Neural progenitor cell (in vitro differentiated cells): ENCODE results near the gene ZMYM4. TPM values are rescaled to one million over a fixed set of nuclear protein-coding genes. Genes with fewer than 3 reads are reported as not detected.

Experiments
- DNase-seq: peaks from one replicate; pipeline ENCODE4 v3.0.0-alpha.2; 2016; ENCODE audit warnings: low spot score
- H2AFZ ChIP-seq: fragments of 200-600 bp; sonication (generic); replicated peaks from 2 replicates; pipeline ENCODE4 v1.6.1; 2016; ENCODE audit warnings: antibody characterized with exemption
- H3F3A ChIP-seq: fragments of 200-600 bp; sonication (generic); 2 replicates; pipeline ENCODE4 v1.6.1; 2016; ENCODE audit warnings: antibody characterized with exemption, low read depth
- H3K27ac ChIP-seq: fragments of 200-600 bp; sonication (generic); 2 replicates; pipeline ENCODE4 v1.5.1; 2016; ENCODE audit warnings: mild to moderate bottlenecking
- H3K27me3 ChIP-seq: fragments of 200-600 bp; sonication (generic); 2 replicates; pipeline ENCODE4 v1.6.1; 2016; ENCODE audit warnings: mild to moderate bottlenecking, moderate library complexity
- H3K36me3 ChIP-seq: fragments of 200-600 bp; sonication (generic); 2 replicates; pipeline ENCODE4 v1.5.1; 2016
- H3K4me1 ChIP-seq: fragments of 200-600 bp; sonication (generic); 2 replicates; pipeline ENCODE4 v1.6.1; 2016; ENCODE audit warnings: mixed run types
- H3K4me2 ChIP-seq: fragments of 200-600 bp; sonication (generic); 2 replicates; pipeline ENCODE4 v1.6.1; 2016
- H3K4me3 ChIP-seq: fragments of 200-600 bp; sonication (generic); 2 replicates; pipeline ENCODE4 v1.5.1; 2016
- H3K79me2 ChIP-seq: fragments of 200-600 bp; sonication (generic); 2 replicates; pipeline ENCODE4 v1.6.1; 2016; ENCODE audit warnings: low read depth
- H3K9ac ChIP-seq: fragments of 200-600 bp; sonication (generic); 2 replicates; pipeline ENCODE4 v1.6.1; 2016
- H3K9me3 ChIP-seq: fragments of 200-600 bp; sonication (generic); 2 replicates; pipeline ENCODE4 v1.5.1; 2016; ENCODE audit warnings: low read depth
- H4K20me1 ChIP-seq: fragments of 200-600 bp; sonication (generic); 2 replicates; pipeline ENCODE4 v1.6.1; 2016; ENCODE audit warnings: low read depth
- H3K27ac Mint-ChIP-seq: 3 replicates; pipeline ENCODE4 v1.8.0; 2021; ENCODE audit warnings: mixed read lengths
- H3K27me3 Mint-ChIP-seq: 2 replicates; pipeline ENCODE4 v1.8.0; 2022; ENCODE audit warnings: low read depth, mild to moderate bottlenecking, inconsistent platforms, moderate library complexity, mixed read lengths; ENCODE audit not compliant: insufficient read depth
- H3K36me3 Mint-ChIP-seq: 3 replicates; pipeline ENCODE4 v1.8.0; 2021; ENCODE audit warnings: mixed read lengths
- H3K4me1 Mint-ChIP-seq: 3 replicates; pipeline ENCODE4 v1.8.0; 2021; ENCODE audit warnings: mixed read lengths
- H3K4me3 Mint-ChIP-seq: 3 replicates; pipeline ENCODE4 v1.8.0; 2021; ENCODE audit warnings: mild to moderate bottlenecking, moderate library complexity, mixed read lengths
- H3K9me3 Mint-ChIP-seq: 3 replicates; pipeline ENCODE4 v1.8.0; 2020; ENCODE audit warnings: mixed read lengths
- CTCF ChIP-seq: fragments of 200-600 bp; sonication (generic); IDR thresholded peaks from 2 replicates; pipeline ENCODE4 v1.5.1; 2017; ENCODE audit warnings: antibody characterized with exemption, mild to moderate bottlenecking
- EZH2 ChIP-seq: fragments of 200-600 bp; sonication (generic); IDR thresholded peaks from 2 replicates; pipeline ENCODE4 v1.6.1; 2017; ENCODE audit warnings: antibody characterized with exemption, mild to moderate bottlenecking, moderate library complexity
- EZH2phosphoT487 ChIP-seq: fragments of 200-600 bp; sonication (generic); IDR thresholded peaks from 2 replicates; pipeline ENCODE4 v1.6.1; 2017; ENCODE audit warnings: antibody characterized with exemption
- total RNA-seq: library from RNA; depleted of rRNA; stranded (reverse); fragments of >200 nt; gene quantifications from 2 replicates; pipeline ENCODE4 v1.2.3, GENCODE V29; 2015; ENCODE audit warnings: low replicate concordance

Gene ZMYM4
- total RNA-seq, 1 donor from 2014 or later: 106 TPM

- Histone ChIP-seq H3K9me3 (peaks cover 3% of the 10 kb centered on the region), H4K20me1 (peaks cover 19% of the 10 kb centered on the region), H3K27ac (no peak overlapping the region), H3K36me3 (peaks cover 6% of the 10 kb centered on the region), H3K4me2 (no peak overlapping the region), H3K4me1 (peaks cover 6% of the 10 kb centered on the region), H2AFZ (no peak overlapping the region), H3F3A (peaks cover 3% of the 10 kb centered on the region), H3K27me3 (no peaks in the 10 kb centered on the region), H3K79me2 (peaks cover 100% of the 10 kb centered on the region), H3K4me3 (no peak overlapping the region), H3K9ac (no peak overlapping the region)
- TF ChIP-seq EZH2: no peak
- TF ChIP-seq CTCF: no peak
- TF ChIP-seq EZH2phosphoT487: no peak
- Mint-ChIP-seq H3K4me3 (no peak overlapping the region), H3K27ac (no peak overlapping the region), H3K36me3 (peaks cover 72% of the 10 kb centered on the region), H3K4me1 (no peaks in the 10 kb centered on the region), H3K27me3 (no peaks in the 10 kb centered on the region), H3K9me3 (peaks cover 67% of the 10 kb centered on the region)
- DNase-seq: no peak
Measured at GRCh38 chr1:35281565-35281964, 13.1 kb downstream of the ZMYM4 start.

- Histone ChIP-seq H2AFZ (no peak overlapping the region), H4K20me1 (peaks cover 17% of the 10 kb centered on the region), H3K9ac (no peak overlapping the region), H3F3A (no peaks in the 10 kb centered on the region), H3K79me2 (peaks cover 100% of the 10 kb centered on the region), H3K27me3 (no peaks in the 10 kb centered on the region), H3K9me3 (peaks cover 3% of the 10 kb centered on the region), H3K27ac (no peak overlapping the region), H3K4me2 (no peak overlapping the region), H3K36me3 (peaks cover 6% of the 10 kb centered on the region), H3K4me3 (no peak overlapping the region), H3K4me1 (peaks cover under 1% of the 10 kb centered on the region)
- TF ChIP-seq EZH2 (no peak), EZH2phosphoT487 (no peak), CTCF (no peak)
- no peak overlapping the region for H3K4me3 Mint-ChIP-seq
- no peaks in the 10 kb centered on the region for H3K4me1 Mint-ChIP-seq
- H3K36me3 Mint-ChIP-seq: peaks cover 69% of the 10 kb centered on the region
- no peak overlapping the region for H3K27ac Mint-ChIP-seq
- DNase-seq: no peak
- peaks cover 63% of the 10 kb centered on the region for H3K9me3 Mint-ChIP-seq
- H3K27me3 Mint-ChIP-seq: no peaks in the 10 kb centered on the region
Measured at GRCh38 chr1:35282172-35282571, 13.7 kb downstream of the ZMYM4 start.

GRCh38 chr1:35284852-35285251 lies 16.3 kb downstream of the ZMYM4 start:
- Mint-ChIP-seq H3K36me3 (peaks cover 47% of the 10 kb centered on the region), H3K9me3 (peaks cover 38% of the 10 kb centered on the region), H3K4me1 (no peaks in the 10 kb centered on the region), H3K27ac (no peak overlapping the region), H3K4me3 (no peak overlapping the region), H3K27me3 (no peaks in the 10 kb centered on the region)
- Histone ChIP-seq H3K4me1 (no peaks in the 10 kb centered on the region), H3K4me3 (no peak overlapping the region), H4K20me1 (peaks cover 40% of the 10 kb centered on the region), H3F3A (no peaks in the 10 kb centered on the region), H2AFZ (no peak overlapping the region), H3K27ac (no peak overlapping the region), H3K79me2 (peaks cover 100% of the 10 kb centered on the region), H3K36me3 (peaks cover 3% of the 10 kb centered on the region), H3K9ac (no peak overlapping the region), H3K9me3 (peaks cover 3% of the 10 kb centered on the region), H3K4me2 (no peak overlapping the region), H3K27me3 (no peaks in the 10 kb centered on the region)
- TF ChIP-seq CTCF (no peak), EZH2 (no peak), EZH2phosphoT487 (no peak)
- no peak for DNase-seq
